HG03060 (cell line): Measurements from ENCODE around the gene NLRP9.

Experiments
- ATAC-seq: cut with Tn5 transposase; IDR thresholded peaks from one replicate; pipeline ENCODE4 v1.9.1; 2021; ENCODE audit warnings: low read depth, moderate number of reproducible peaks; ENCODE audit not compliant: unreplicated experiment

The NLRP9 gene

DNA sequence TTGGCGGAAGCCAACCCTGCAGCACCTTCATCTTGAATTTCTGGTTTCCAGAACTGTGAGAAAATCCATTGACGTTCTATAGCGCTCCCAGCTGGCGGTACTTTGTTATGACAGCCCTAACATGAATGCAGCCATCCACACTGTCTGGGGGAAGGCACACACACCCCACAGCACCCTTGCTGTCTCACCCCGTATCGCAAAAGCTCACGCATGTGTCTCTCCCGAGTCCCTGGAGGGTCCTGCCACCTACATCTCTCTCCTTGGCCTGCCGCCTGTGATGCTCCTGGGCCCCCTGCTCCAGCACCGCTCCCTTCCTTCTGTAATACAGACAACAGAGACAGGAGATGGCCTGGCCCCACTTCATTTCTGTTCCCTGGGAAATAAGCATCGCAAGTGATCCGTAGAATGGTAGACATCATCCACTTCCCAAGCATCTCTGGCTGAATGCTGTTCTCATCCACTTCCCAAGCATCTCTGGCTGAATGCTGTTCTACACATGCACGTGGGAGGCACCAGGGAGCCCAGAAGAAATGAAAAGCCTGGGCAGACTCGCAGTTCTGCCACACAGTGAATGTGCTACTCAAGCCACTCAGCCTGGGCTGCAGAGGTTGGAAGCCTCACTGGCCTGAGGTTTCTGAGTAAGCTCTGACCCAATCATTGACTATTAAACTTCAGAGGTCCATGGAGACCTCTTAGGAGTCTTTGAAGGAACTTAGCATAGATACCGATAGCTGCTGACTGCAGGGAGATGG lies 33.5 kb downstream of the NLRP9 start:
- ATAC-seq = no peak

DNA sequence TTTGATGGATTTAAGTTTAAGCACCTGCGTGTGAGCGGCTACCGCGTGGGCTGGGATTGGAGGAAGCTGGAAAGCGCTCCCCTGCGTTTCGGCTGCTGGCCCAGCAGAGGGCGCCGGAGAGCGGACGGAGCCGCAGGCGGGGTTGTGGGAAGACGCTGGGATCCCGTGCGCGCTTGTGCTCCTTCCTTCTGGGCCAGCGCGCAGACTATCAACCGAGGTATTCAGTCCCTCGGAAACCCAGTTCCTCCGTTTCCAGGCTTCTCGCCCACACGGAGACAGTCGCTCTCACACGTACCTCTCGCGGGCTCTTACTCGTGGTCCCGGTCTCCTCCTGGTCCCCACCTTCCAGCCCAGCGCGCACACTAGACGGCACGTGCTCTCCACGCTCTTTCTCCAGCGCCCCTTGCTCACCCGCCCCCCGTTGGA lies 34.4 kb downstream of the NLRP9 start:
- no peak for ATAC-seq

DNA sequence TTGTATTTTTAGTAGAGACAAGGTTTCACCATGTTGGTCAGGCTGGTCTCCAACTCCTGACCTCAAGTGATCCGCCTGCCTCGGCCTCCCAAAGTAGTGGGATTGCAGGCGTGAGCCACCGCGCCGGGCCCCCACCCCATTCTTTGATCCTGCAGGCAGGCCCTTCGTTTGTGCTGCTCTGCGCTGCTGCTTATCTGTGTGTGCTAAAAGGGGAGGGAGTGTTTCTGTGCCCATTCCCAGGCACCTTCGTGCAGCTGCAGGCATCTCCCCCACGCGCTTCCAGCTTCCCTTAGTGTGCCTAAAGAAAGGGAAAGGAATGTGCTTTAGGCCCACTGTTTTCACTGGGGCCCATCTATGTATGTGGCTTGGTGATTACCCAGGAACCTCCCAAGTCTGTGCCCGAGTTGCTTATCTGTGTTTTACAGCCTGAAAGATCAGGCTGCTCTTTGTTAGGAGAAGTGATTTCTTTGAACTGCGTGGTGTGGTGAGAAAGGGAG lies 36.0 kb downstream of the NLRP9 start:
- no peak for ATAC-seq

GRCh38 chr19:55700813-55701212 lies 37.4 kb downstream of the NLRP9 start:
- no peak for ATAC-seq

GRCh38 chr19:55699221-55699620 lies 39.0 kb downstream of the NLRP9 start:
- ATAC-seq = no peak

- ATAC-seq = no peak
Measured at GRCh38 chr19:55698256-55698655, 39.9 kb downstream of the NLRP9 start.

DNA sequence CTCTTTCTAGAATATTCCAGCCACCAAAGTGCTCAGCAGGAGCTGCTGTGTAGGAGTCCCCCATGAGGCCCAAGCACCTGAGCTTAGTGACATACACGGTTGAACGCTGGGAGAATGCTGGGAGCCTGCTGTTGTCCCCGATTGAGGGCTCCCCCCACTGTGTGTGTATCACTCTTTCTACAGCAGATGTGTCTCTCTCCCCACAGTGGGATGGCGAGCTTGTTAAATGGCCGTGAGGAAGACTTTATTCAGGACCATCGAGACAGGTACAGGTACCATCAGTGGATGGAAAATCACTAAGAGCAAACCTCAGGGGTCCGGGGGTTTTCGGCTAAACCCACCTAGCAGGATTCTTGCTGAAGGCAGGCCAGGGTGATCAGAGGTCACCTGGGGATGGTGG lies 40.5 kb downstream of the NLRP9 start:
- no peak for ATAC-seq

DNA sequence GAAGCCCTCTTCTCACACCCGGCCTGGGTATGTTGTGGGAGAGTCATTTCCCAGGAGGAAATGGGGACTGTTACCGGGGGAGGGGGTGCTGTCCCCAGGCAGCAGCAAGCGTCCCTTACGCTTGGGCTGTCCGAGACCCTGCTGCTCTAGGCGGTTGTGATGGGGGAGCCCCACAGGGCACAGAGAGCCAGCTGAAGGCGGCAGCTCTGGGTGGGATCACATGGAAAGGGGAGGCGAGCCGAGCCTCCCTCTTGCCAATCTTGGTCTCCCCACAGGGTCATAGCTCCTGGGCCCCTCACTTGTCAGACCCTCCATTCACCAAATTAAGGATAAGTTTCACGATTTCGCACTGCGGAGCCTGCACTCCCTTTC lies 41.1 kb downstream of the NLRP9 start:
- ATAC-seq = no peak

DNA sequence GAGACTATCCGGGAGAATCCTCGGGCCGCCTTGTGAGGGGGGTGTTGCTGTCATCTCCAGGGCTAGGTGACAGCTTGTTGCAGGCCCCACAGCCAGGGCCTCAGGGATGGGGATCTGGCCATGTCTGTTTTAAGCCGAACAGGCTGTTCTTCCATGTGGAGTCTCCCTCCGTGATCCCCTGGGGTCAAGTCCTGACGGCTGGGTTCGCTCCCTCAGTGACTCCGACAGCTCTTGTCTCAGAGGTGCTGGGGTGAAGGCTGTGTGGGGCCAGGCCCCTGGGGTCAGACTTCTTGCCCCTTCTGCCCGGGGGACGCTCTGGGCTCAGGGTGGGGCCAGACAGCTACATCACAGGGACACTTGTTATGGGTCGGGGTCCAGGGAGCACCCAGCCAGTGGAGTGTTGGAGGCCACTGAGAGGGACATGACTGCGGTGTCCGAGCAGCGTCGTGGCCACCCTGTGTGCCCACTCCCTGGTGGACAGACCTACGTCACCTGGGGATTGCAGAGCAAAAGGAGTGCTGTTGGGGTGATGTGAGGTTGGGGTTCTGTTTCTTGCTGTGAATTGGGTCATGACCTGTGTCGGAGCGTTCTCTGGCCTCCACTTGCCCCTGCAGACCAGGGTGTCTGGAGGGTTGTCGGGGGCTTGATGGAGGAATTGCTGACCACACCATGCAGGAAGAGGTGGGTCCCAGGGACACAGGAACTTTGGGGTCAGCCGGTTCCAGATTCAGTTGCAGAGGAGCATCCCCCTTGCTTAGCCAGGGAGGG lies 41.7 kb downstream of the NLRP9 start:
- ATAC-seq = no peak

- ATAC-seq = no peak
Measured at GRCh38 chr19:55695511-55696290, 42.5 kb downstream of the NLRP9 start.

GRCh38 chr19:55694656-55695491 lies 43.3 kb downstream of the NLRP9 start:
- no peak for ATAC-seq

DNA sequence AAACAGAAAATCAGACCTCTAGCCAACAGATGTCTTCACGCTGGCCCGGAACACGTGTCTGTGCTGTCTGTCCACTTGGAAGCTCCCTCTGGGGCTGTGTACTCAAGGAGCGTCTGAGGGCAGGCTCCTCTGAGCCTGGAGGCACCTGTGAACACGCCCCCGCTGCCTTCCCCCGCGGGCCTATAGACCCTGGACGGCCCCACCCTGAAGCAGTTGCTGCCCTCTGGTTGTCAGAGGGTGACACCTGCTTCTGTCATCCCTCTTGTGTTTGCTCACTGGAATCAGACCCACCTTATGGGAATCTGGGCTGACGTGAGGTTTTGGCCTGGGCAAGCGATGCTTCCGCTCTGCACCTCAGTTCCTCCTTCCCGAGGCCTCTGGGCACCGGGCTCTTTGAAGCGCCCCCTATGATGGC lies 44.0 kb downstream of the NLRP9 start:
- ATAC-seq = no peak

DNA sequence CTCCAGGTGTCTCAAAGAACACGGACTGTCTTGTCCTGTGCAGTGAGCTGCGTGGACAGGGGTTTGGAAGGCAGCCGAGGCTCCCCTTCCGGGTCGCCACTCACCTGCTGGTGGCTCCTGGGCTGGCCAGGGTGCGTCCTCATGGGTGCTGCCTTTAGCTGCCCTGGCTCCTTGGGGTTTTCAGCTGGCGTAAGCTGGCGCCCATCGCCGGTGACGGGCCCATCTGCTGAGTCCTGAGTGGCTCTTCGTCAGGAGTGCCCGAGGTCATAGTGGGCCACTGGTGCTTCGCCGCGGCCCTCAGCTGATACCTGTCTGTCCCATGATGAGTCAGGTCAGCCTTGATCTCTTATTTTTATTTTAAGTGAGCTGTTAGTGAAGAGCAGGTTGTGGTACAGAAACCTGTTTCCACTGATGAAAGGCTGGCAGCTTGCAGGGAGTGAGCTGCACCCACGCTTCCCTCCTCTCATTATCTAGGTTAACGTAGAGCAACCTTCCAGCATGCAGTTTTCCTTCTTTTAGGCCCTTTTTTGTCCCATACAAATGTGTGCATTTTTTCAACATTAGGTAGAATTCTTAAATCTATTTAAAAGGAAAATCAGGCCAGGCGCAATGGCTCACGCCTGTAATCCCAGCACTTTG lies 44.7 kb downstream of the NLRP9 start:
- no peak for ATAC-seq

GRCh38 chr19:55692681-55693081 lies 45.5 kb downstream of the NLRP9 start:
- ATAC-seq = no peak

DNA sequence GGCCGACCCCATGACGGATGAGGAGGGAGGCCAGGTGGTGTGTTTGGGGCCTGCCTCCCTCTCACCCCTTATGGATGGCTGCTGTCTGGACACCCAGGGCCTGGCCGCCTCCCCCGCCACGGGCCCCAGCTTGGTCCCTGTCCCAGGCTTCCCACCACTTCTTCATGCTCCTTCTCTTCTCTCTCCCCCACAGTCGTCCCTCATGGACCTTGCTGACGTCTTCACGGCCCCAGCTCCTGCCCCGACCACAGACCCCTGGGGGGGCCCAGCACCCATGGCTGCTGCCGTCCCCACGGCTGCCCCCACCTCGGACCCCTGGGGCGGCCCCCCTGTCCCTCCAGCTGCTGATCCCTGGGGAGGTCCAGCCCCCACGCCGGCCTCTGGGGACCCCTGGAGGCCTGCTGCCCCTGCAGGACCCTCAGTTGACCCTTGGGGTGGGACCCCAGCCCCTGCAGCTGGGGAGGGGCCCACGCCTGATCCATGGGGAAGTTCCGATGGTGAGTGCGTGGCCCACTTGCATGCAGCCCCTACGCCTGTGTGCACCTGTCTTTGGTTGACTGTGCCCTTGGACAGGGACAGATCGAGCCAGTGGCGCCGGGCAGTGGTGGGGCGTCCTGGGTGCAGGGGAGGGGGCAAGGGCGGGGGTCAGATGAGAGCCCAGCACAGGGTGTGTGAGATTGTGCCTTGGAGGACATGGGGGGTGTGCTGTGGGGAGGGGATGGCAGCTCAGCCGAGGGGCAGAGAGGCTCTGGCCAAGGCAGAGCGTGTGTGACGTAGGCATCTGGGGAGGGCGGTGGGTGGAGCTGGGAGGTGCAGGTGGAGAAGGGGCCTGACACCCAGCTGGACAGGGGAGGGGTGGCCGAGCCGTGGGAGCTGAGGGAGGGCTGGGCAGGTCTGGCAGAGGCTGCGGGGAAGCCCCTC lies 46.4 kb downstream of the NLRP9 start:
- ATAC-seq = no peak

- ATAC-seq = no peak
Measured at GRCh38 chr19:55690769-55691545, 47.2 kb downstream of the NLRP9 start.

DNA sequence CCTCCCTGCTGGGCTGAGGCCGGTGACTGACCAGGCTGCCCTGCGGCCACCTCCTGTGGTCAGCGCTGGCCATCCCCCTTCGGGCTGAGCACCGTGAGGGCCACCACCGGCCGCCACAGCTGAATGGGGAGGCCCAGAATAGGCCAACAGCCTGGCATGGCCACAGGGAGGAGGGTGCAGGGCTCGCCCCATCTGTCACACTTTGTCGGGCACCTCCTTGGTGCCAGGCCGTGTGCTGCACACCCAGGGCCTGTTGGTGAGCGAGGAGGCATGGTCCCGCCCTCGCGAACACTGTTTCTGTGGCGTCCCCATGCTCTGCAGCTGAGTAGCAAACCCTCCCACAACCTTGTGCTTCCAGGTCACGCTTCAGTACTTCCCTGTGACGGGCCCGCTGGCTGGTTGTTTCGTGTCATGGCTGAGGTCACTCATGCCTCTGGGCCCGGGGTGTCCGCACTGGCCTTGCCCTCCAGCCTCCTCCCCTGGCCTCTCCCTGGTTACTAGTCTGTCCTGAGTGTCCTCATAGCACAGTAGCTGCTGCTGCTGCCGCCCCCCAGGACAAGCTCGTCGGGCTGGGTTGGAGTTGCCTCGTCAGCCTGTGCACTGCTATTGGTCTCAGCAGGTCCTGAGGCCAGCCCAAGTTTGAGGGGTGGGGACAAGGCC lies 48.0 kb downstream of the NLRP9 start:
- ATAC-seq = no peak
